Adrenal gland (tissue), 5 donors: Measurements from ENCODE around the gene SRPK2.

ENCODE experiments used
- CTCF ChIP-seq, 6 experiments: fragments of 450-650 bp in 4 of 6; fragments of 200-600 bp in 2 of 6; sonication (generic) in 1 of 6; IDR thresholded peaks; 1 replicate in 5 of 6; 2 replicates in 1 of 6; pipeline versions ENCODE4 v1.5.1 to v1.8.0; 2016 to 2021; ENCODE audit warnings: antibody characterized with exemption in 6 of 6, mild to moderate bottlenecking in 2 of 6, moderate library complexity in 1 of 6
- POLR2A ChIP-seq, 2 donors: fragments of 450-650 bp; IDR thresholded peaks; one replicate each; pipeline ENCODE4 v1.6.1; 2017; ENCODE audit warnings: antibody characterized with exemption in 2 of 2, mild to moderate bottlenecking in 2 of 2, moderate library complexity in 1 of 2
- donor health status: DM: no; HTN: no; CAD: no.

- TF ChIP-seq POLR2A (IDR thresholded peaks at IDR 0.05) (no peak), CTCF (IDR thresholded peaks at IDR 0.05) (no peak)
Observed at GRCh38 chr7:105279688-105280007, 109.1 kb downstream of the SRPK2 start.
